GM12878 (cell line): ENCODE data around the gene LPIN1. TPM values are rescaled to one million over a fixed set of nuclear protein-coding genes. Genes with fewer than 3 reads are reported as not detected.
A peak's percentile ranks its signal among the peaks of the same experiment; 100 is the strongest.

Source experiments
- BHLHE40 ChIP-seq, 2 experiments: fragments of 450-650 bp in 1 of 2; IDR thresholded peaks; 2 replicates each; pipeline ENCODE4 v1.6.1; 2011 to 2017; ENCODE audit warnings: low read depth in 2 of 2, borderline replicate concordance in 1 of 2, improper control_type of control experiment in 1 of 2, low read length in 1 of 2, mild to moderate bottlenecking in 1 of 2
- CEBPB ChIP-seq, 2 experiments: fragments of 150-350 bp in 1 of 2; IDR thresholded peaks; 2 replicates each; pipeline ENCODE4 v1.6.1; 2012 to 2014; ENCODE audit warnings: low read depth in 2 of 2, low read length in 2 of 2, borderline replicate concordance in 1 of 2, inconsistent platforms in 1 of 2
- KAT2A ChIP-seq: conservative IDR thresholded peaks from 2 replicates; pipeline ENCODE4 v1.6.1; 2011; ENCODE audit warnings: low read depth, low read length; ENCODE audit not compliant: control insufficient read depth
- NR2F1 ChIP-seq: fragments of 450-650 bp; conservative IDR thresholded peaks from 2 replicates; pipeline ENCODE4 v1.6.1; 2017; ENCODE audit warnings: mild to moderate bottlenecking
- PML ChIP-seq: IDR thresholded peaks from 2 replicates; pipeline ENCODE4 v1.6.1; 2012; ENCODE audit warnings: low read length, inconsistent platforms
- RELA ChIP-seq: fragments of 450-650 bp; IDR thresholded peaks from 2 replicates; pipeline ENCODE4 v1.8.0; 2014; ENCODE audit warnings: borderline replicate concordance; ENCODE audit not compliant: partially characterized antibody
- RFX5 ChIP-seq: IDR thresholded peaks from 2 replicates; pipeline ENCODE4 v1.6.1; 2011; ENCODE audit warnings: low read depth, low read length, improper control_type of control experiment
- STAT3 ChIP-seq: IDR thresholded peaks from 2 replicates; pipeline ENCODE4 v1.6.1; 2011; ENCODE audit warnings: low read depth, low read length, improper control_type of control experiment
- TARDBP ChIP-seq: IDR thresholded peaks from 2 replicates; pipeline ENCODE4 v1.6.1; 2016; ENCODE audit warnings: borderline replicate concordance
- TCF3 ChIP-seq: IDR thresholded peaks from 2 replicates; pipeline ENCODE4 v1.6.1; 2012; ENCODE audit warnings: low read depth, mild to moderate bottlenecking, low read length, borderline replicate concordance; ENCODE audit not compliant: insufficient read depth
- polyA plus RNA-seq, 11 experiments: library from polyadenylated mRNA; depleted of rRNA in 4 of 11; unstranded in 6 of 11; stranded (reverse) in 5 of 11; fragments of >200 nt; fragmentation: Nextera tagmentation in 4 of 11; fragmentation: Illumina TruSeq in 1 of 11; extraction: Ambion mirVana in 4 of 11; extraction: Trizol in 1 of 11; gene quantifications; 1 replicate in 1 of 11; 2 replicates in 10 of 11; pipeline versions ENCODE4 v1.2.1 to v1.2.3, GENCODE V29; 2011 to 2016; ENCODE audit warnings: inconsistent platforms in 2 of 11, missing spikeins in 2 of 11, low read depth in 1 of 11
- total RNA-seq, 4 experiments: library from RNA; depleted of rRNA in 3 of 4; stranded (reverse); fragments of >200 nt in 3 of 4; fragmentation: Illumina TruSeq in 1 of 4; extraction: Trizol in 1 of 4; gene quantifications; 2 replicates each; pipeline versions ENCODE4 v1.2.1 to v1.2.3, GENCODE V29; 2013 to 2021
- TF ChIP-seq, protein P1 (sequence below): IDR thresholded peaks from 2 replicates; pipeline ENCODE4 v1.6.1; 2012; ENCODE audit warnings: mild to moderate bottlenecking, low read depth, low read length
- TF ChIP-seq, protein P2 (sequence below): fragments of 450-650 bp; IDR thresholded peaks from 2 replicates; pipeline ENCODE4 v1.6.1; 2017; ENCODE audit warnings: mild to moderate bottlenecking, moderate library complexity
- TF ChIP-seq, protein P3 (sequence below): IDR thresholded peaks from 2 replicates; pipeline ENCODE4 v1.6.1; 2011; ENCODE audit warnings: low read depth, mild to moderate bottlenecking, low read length, moderate library complexity, borderline replicate concordance; ENCODE audit errors: extremely low read depth
- TF ChIP-seq, protein P4 (sequence below): fragments of 450-650 bp; IDR thresholded peaks from 2 replicates; pipeline ENCODE4 v1.6.1; 2017; ENCODE audit warnings: borderline replicate concordance
- TF ChIP-seq, protein P5 (sequence below): fragments of 450-650 bp; IDR thresholded peaks from 2 replicates; pipeline ENCODE4 v1.6.1; 2016; ENCODE audit warnings: mild to moderate bottlenecking
- TF ChIP-seq, protein P6 (sequence below): IDR thresholded peaks from 2 replicates; pipeline ENCODE4 v1.6.1; 2012; ENCODE audit warnings: low read length, inconsistent platforms

The LPIN1 gene
- total and polyA plus RNA-seq, 10 of the 15 experiments (the other 5 are each of a cell fraction or from before 2014, with no cell fraction given) = 18.8 to 82.5 (median 50.3) TPM

DNA sequence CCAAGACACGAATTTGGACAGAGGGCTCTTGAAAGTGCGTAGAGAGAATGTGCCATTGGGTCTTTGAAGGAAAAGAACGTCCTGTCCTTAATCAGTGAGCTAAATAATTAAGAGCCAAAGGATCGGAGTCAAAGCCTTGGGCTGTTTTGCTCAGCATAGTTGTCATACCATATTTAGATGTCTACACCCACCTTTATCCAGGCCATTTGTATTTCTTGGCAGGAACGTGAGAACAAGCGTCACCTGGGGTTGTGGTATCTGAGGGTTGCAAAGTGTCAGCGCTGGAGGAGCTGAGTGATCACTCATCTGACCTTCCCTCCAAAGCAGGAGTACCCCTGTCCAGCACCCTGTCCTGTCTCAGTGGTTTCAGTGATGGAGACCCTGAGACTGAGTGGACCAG is 4.5 kb downstream of the LPIN1 start (continued):
- TF ChIP-seq, protein P1, sequence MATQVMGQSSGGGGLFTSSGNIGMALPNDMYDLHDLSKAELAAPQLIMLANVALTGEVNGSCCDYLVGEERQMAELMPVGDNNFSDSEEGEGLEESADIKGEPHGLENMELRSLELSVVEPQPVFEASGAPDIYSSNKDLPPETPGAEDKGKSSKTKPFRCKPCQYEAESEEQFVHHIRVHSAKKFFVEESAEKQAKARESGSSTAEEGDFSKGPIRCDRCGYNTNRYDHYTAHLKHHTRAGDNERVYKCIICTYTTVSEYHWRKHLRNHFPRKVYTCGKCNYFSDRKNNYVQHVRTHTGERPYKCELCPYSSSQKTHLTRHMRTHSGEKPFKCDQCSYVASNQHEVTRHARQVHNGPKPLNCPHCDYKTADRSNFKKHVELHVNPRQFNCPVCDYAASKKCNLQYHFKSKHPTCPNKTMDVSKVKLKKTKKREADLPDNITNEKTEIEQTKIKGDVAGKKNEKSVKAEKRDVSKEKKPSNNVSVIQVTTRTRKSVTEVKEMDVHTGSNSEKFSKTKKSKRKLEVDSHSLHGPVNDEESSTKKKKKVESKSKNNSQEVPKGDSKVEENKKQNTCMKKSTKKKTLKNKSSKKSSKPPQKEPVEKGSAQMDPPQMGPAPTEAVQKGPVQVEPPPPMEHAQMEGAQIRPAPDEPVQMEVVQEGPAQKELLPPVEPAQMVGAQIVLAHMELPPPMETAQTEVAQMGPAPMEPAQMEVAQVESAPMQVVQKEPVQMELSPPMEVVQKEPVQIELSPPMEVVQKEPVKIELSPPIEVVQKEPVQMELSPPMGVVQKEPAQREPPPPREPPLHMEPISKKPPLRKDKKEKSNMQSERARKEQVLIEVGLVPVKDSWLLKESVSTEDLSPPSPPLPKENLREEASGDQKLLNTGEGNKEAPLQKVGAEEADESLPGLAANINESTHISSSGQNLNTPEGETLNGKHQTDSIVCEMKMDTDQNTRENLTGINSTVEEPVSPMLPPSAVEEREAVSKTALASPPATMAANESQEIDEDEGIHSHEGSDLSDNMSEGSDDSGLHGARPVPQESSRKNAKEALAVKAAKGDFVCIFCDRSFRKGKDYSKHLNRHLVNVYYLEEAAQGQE = no peak
- TF ChIP-seq NR2F1 (peak; percentile 66; the same call in 1 of the 2 replicates), TARDBP (no peak), RELA (no peak), CEBPB (IDR thresholded peaks at IDR 0.05; ENCODE audit: borderline replicate concordance in 1 of 2, low read depth in 2 of 2, low read length in 2 of 2) (no peak), TCF3 (no peak), PML (no peak), RFX5 (no peak), STAT3 (no peak), BHLHE40 (IDR thresholded peaks at IDR 0.05; ENCODE audit: borderline replicate concordance in 1 of 2, low read depth in 2 of 2, low read length in 1 of 2) (peak; percentile 96 to 97), KAT2A (no peak)
- TF ChIP-seq, protein P2, sequence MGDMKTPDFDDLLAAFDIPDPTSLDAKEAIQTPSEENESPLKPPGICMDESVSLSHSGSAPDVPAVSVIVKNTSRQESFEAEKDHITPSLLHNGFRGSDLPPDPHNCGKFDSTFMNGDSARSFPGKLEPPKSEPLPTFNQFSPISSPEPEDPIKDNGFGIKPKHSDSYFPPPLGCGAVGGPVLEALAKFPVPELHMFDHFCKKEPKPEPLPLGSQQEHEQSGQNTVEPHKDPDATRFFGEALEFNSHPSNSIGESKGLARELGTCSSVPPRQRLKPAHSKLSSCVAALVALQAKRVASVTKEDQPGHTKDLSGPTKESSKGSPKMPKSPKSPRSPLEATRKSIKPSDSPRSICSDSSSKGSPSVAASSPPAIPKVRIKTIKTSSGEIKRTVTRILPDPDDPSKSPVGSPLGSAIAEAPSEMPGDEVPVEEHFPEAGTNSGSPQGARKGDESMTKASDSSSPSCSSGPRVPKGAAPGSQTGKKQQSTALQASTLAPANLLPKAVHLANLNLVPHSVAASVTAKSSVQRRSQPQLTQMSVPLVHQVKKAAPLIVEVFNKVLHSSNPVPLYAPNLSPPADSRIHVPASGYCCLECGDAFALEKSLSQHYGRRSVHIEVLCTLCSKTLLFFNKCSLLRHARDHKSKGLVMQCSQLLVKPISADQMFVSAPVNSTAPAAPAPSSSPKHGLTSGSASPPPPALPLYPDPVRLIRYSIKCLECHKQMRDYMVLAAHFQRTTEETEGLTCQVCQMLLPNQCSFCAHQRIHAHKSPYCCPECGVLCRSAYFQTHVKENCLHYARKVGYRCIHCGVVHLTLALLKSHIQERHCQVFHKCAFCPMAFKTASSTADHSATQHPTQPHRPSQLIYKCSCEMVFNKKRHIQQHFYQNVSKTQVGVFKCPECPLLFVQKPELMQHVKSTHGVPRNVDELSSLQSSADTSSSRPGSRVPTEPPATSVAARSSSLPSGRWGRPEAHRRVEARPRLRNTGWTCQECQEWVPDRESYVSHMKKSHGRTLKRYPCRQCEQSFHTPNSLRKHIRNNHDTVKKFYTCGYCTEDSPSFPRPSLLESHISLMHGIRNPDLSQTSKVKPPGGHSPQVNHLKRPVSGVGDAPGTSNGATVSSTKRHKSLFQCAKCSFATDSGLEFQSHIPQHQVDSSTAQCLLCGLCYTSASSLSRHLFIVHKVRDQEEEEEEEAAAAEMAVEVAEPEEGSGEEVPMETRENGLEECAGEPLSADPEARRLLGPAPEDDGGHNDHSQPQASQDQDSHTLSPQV = no peak
- TF ChIP-seq, protein P3, sequence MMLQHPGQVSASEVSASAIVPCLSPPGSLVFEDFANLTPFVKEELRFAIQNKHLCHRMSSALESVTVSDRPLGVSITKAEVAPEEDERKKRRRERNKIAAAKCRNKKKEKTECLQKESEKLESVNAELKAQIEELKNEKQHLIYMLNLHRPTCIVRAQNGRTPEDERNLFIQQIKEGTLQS = no peak
- TF ChIP-seq, protein P4, sequence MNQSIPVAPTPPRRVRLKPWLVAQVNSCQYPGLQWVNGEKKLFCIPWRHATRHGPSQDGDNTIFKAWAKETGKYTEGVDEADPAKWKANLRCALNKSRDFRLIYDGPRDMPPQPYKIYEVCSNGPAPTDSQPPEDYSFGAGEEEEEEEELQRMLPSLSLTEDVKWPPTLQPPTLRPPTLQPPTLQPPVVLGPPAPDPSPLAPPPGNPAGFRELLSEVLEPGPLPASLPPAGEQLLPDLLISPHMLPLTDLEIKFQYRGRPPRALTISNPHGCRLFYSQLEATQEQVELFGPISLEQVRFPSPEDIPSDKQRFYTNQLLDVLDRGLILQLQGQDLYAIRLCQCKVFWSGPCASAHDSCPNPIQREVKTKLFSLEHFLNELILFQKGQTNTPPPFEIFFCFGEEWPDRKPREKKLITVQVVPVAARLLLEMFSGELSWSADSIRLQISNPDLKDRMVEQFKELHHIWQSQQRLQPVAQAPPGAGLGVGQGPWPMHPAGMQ = no peak
- TF ChIP-seq, protein P5, sequence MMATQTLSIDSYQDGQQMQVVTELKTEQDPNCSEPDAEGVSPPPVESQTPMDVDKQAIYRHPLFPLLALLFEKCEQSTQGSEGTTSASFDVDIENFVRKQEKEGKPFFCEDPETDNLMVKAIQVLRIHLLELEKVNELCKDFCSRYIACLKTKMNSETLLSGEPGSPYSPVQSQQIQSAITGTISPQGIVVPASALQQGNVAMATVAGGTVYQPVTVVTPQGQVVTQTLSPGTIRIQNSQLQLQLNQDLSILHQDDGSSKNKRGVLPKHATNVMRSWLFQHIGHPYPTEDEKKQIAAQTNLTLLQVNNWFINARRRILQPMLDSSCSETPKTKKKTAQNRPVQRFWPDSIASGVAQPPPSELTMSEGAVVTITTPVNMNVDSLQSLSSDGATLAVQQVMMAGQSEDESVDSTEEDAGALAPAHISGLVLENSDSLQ = peak; percentile 69
- TF ChIP-seq, protein P6, sequence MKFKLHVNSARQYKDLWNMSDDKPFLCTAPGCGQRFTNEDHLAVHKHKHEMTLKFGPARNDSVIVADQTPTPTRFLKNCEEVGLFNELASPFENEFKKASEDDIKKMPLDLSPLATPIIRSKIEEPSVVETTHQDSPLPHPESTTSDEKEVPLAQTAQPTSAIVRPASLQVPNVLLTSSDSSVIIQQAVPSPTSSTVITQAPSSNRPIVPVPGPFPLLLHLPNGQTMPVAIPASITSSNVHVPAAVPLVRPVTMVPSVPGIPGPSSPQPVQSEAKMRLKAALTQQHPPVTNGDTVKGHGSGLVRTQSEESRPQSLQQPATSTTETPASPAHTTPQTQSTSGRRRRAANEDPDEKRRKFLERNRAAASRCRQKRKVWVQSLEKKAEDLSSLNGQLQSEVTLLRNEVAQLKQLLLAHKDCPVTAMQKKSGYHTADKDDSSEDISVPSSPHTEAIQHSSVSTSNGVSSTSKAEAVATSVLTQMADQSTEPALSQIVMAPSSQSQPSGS = no peak
